Stimulated activated CD4-positive, alpha-beta T cell treated with anti-CD3 and anti-CD28 coated beads, Interleukin-12 subunit alpha, Interleukin-12 subunit beta, amount 100 ng/mL, for 4 hours (primary cell): ENCODE measurements around the gene OR2W3.

Experiments
- DNase-seq: peaks from one replicate; pipeline ENCODE4 v3.0.0-alpha.2; 2020

Gene OR2W3

GRCh38 chr1:247895163-247895637 is at the start of gene OR2W3:
Gene OR2W3 (plus strand): TSS chr1:247895587. CDS start chr1:247895587, 0 bp downstream.
- no peak for DNase-seq

- no peak for DNase-seq
Measured at GRCh38 chr1:247845693-247846017, 49.7 kb upstream of the OR2W3 start.

DNA sequence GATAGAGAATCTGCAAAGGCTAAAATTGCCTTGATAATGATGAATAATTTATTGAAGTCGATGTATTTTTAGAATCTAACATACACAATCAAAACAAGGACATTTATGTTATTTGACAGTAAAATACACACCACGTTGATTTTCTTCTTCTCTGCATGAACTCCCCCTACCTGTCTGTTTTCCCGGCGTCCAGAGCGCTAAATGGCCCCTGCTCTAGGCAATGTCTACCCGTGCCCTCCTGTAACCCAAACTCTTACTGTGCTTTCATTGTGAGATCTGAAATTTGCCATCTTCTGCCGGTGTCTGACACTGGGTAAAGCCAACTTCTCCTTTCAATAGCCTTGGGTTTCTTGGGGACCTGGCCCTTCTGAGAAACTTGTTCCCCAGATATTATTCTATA is 47.0 kb upstream of the OR2W3 start:
- DNase-seq: no peak

- no peak for DNase-seq
Measured at GRCh38 chr1:247849616-247850015, 45.8 kb upstream of the OR2W3 start.

DNA sequence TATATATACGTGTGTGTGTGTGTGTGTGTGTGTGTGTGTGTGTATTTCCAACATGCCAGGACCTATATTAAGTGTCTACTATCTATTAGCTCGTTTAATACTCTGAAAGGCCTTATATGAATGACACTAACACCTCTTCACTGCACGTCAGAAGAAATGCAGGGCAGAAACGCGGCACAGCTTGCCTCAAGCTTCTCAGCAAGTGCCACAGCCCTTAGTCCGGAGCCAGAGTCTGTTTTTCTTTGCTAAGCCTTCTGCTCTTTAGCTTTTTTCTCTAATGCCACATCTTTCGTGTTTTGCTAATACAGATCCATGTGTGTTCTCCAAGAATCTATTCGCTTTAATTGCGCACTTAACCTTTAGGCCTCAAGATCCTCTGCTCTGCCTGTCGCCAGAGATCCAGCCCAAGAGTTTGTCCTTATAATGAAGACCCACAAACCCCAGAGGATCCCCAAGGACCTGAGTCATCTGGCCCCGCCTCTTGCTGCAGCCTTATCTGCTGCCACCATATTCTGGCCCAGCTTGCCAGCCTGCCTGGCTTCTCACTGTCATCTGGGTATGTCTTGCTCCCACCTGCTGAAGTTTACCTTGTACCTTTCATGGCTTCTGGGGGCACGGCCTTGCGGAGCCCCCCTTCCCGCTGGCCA is 40.4 kb upstream of the OR2W3 start:
- DNase-seq: no peak

GRCh38 chr1:247855911-247856310 is 39.5 kb upstream of the OR2W3 start:
- no peak for DNase-seq

GRCh38 chr1:247857069-247857984 is 38.1 kb upstream of the OR2W3 start, which contains the start of gene TRIM58:
Gene TRIM58 (plus strand): TSS chr1:247857187. CDS start chr1:247857247, 60 bp downstream.
- no peak for DNase-seq

DNA sequence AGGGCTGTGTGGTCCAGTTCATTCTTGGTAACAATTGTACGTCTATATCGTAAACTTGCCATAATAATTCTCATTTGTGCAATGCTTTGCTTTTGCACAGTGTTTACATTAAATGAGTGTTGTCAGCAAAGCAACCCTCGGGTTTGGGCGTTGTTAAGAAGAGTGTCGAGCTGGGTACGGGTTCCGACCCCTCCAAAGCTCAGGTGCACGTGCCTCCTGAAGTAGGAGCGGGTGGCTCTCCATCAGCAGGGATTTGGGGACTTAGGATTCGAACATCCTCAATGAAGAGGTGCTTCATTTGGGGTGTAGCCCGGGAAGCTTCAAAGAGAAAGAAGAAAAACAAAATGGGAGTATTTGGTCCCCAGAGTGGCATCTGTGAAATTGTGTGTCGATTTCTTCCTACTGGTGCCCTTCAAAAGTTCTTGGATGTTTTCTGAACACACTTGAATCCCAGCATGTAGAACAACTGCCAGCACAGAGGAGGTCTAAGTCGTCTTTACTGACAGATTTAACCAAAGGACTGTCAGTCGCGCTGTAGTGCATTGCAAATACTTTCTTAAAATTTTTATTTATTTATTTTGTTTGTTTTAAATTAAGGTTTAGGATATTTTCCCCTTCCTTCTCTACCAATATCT is 37.3 kb upstream of the OR2W3 start:
- no peak for DNase-seq

DNA sequence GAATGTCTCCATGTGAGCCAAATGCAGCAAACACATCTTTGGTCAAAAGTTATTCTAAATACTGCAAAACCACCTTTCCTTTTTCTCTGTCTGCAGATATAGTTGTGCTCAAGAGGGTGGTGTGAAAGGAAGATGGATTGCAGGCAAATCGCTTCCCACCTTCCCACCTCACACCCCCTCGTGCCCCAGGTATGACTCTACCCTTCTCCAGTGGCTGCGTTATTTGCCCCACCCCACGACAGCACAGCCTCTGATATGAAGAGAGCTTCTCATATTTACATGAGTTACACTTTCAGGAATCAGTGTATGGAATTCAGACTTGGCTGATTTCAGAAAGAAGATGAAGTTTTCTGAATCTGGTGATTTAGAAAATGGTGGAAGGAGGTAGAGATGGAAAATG is 32.6 kb upstream of the OR2W3 start:
- DNase-seq: no peak

GRCh38 chr1:247864644-247865043 is 30.7 kb upstream of the OR2W3 start:
- DNase-seq: no peak

- no peak for DNase-seq
Measured at GRCh38 chr1:247865416-247865815, 30.0 kb upstream of the OR2W3 start.

DNA sequence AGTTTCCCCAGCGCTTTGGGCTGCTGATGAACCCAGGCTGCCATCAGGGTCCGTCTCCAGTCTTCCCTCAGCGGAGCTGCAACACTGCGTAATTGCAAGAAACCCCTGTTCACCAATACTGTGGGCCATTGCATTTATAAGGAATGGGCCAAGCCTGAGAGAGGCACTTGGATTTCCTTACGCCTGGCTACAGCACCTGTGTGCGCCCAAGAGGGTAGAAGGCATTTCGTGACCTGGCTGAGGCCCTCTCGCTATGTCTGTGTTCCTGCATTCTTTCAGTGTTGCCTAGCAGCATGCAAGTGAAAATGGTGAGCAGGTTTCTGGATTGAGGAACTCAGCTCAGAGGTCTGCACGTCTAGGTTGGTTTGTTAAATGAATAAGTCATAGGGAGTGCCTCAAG is 12.0 kb upstream of the OR2W3 start:
- no peak for DNase-seq

- no peak for DNase-seq
Measured at GRCh38 chr1:247884797-247885413, 10.5 kb upstream of the OR2W3 start.

DNA sequence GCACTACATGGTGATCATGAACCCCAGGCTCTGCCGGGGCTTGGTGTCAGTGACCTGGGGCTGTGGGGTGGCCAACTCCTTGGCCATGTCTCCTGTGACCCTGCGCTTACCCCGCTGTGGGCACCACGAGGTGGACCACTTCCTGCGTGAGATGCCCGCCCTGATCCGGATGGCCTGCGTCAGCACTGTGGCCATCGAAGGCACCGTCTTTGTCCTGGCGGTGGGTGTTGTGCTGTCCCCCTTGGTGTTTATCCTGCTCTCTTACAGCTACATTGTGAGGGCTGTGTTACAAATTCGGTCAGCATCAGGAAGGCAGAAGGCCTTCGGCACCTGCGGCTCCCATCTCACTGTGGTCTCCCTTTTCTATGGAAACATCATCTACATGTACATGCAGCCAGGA is 589 bp downstream of the OR2W3 start:
- DNase-seq: no peak

DNA sequence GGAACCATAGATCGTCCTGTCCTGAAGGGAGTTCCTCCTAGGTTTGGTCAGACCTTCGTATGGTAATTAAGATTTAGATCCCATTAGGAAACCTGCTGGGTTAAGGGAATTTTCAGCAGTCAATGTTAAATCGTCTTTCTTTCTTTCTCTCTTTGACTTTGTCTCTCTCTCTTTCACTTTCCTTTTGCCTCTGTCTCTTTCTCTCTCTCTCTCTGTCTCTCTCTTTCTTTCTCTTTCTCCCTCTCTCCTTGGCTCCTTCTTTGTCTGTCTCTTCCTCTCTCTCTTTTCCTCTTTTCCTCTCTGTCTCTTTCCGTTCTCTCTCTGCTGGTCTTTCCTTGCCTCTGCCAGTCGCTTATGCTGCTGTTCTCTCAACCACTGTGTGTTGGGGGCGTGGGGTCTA is 8.7 kb downstream of the OR2W3 start:
- no peak for DNase-seq

- no peak for DNase-seq
Measured at GRCh38 chr1:247905181-247905580, 9.8 kb downstream of the OR2W3 start.

DNA sequence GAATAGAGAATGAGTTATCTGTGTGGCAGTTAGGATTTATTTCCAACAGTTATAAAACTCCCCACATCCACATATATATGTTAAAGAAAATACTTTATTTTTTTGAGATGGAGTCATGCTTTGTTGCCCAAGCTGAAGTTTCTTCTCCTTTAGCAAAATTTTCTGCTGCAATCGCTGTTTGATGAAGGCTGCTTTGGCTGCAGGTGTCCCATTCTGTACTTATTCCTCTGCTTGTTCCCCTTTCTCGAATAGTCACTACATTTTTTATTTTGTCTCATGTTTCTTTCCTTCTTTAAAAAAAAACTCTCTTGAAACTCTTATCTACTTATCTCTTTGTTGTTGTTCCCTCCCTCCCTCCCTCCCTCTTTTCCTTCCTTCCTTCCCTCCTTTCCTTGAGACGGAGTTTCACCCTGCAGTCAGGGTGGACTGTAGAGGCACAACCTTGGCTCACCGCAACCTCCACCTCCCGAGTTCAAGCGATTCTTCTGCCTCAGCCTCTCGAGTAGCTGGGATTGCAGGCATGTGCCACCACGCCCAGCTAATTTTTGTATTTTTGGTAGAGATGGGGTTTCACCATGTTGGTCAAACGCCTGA is 10.6 kb downstream of the OR2W3 start:
- no peak for DNase-seq

DNA sequence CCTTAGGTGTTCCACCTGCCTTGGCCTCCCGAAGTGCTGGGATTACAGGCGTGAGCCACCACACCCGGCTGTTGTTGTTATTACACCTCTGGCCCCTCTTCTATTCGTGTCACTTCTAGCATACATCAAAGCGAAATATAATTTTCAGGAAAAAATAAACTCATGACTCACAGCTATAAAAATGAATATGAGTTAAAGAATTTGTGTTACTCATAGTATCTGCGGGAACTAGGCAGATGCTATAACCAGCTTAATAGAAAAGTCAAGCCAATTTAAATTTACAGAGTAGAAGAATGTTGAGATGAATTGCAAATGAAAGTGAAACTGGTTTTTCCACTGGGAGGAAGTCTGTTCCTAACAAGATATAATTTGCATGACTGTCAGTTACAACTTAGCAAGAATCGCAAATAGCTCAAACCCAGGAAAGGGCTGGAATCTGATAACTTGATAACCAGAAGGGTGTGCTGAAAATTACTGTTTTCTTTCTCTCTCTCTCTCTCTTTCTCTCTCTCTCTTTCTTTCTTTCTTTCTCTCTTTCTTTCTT is 11.2 kb downstream of the OR2W3 start:
- peak; percentile 12 for DNase-seq

DNA sequence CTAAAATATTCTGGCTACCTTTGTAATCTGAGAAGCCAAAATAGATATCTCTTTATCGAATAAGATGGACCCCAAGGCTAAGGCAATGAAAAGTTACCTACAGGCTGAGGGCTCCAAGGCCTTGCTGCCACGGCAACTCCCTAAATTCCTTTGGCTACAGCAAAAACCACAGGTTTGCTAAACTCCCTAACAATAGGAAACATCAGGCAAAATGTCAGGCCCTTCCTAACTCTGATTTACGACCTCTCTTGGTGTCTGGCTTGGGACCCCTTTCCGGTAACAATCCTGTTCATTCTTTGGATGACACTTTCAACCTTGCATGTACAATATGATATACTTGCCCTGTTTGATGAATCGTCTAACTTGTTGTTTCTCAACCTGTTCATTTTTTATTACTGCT is 13.4 kb downstream of the OR2W3 start:
- DNase-seq: no peak

DNA sequence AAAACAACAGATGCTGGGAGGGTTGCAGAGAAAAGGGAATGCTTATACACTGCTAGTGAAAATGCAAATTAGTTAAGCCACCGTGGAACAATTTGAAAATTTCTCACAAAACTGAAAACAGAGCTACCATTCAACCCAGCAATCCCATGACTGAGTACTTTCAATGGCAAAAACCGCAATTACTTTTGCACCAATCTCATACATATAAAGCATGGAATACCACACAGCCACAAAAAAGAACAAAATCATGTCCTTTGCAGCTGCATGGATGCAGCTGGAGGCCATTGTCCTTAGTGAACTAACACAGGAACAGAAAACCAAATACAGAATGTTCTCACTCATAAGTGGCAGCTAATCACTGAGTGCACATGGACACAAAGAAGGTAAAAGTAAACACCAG is 18.4 kb downstream of the OR2W3 start:
- DNase-seq: no peak

DNA sequence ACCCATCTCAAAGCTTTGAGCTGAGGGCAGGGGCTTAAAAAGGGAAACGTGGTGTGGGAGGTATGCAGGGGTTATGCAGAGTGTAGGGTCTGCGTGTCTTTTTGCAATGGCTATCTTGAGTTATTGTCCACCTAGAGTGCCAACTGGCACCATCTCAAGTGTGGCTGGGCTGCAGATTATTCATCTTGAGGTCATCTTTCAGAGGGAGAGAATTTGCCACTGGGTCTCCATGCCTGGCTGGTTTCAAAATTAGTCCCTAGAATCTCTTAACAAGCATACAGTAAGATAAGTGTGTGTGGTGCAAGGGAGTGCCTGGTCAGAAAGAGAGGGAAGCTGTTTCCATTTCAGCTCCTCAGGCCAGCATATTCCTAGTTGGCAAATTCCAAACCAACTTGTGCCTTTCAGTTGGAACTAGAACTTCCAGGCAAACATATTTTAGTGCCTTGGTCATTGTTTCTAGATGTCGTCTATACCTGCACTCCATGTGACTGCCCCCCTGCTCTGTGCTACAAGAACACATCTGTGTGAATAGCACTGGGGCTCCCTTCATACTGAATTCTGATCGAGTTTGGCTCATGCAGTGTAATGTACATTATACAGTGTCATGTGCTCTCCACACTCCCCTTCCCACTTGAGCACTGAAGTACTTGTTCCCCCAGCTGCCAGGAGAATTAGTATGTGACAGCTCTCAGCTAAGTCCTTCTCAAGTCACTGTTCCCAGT is 19.7 kb downstream of the OR2W3 start:
- no peak for DNase-seq

DNA sequence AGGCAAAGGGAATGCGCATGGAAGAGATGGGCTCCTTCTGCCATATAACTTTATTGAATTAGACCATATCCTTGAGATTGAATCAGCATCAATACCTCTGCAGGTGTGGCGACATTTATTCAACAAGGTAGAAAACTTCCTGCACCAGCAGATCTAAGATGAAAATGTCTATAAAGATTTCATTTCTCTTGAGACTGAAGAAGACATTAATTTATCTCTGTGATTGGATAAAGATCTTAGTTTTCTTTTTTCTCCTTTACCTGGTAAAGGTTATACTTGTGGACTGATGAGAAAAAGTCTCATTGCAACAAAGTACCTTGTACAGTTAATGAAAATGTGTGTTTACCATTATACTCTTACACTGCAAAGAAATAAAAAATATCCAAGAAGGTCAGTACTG is 24.6 kb downstream of the OR2W3 start, which contains the start of gene OR2T8:
Gene OR2T8, plus strand, starts transcription at position 301 of the 400 bp plus-strand sequence. CDS start 766 bp downstream, outside the sequence.
- no peak for DNase-seq
